SK-N-SH (cell line): ENCODE results near the gene PTGR3. TPM values are rescaled to one million over a fixed set of nuclear protein-coding genes. Genes with fewer than 3 reads are reported as not detected.

Experiments
- CTCF ChIA-PET: fragments of 300-600, 350-600 bp; formaldehyde crosslinking; extraction: SDS; loops from one replicate; lab custom pipeline; 2021; lab: Yijun Ruan, JAX
- POLR2A ChIA-PET: fragments of 350-600 bp; sonication (Branson Sonifier 250); formaldehyde crosslinking; extraction: SDS; loops from one replicate; lab custom pipeline; 2020; ENCODE audit warnings: antibody characterized with exemption, inconsistent platforms; lab: Yijun Ruan, JAX
- DNase-seq: peaks from one replicate; pipeline ENCODE4 v3.0.0; 2012
- H2AFZ ChIP-seq: fragments of 200-600 bp; sonication (generic); 2 replicates; pipeline ENCODE4 v1.8.1; 2016; ENCODE audit warnings: antibody characterized with exemption, mild to moderate bottlenecking, low read depth
- H3F3A ChIP-seq: fragments of 200-600 bp; sonication (generic); replicated peaks from 2 replicates; pipeline ENCODE3; 2016; ENCODE audit warnings: antibody characterized with exemption, mild to moderate bottlenecking; ENCODE audit not compliant: insufficient read depth
- H3K27ac ChIP-seq, 2 experiments: fragments of 200-500 bp in 1 of 2; fragments of 200-600 bp in 1 of 2; sonication (Bioruptor generic) in 1 of 2; sonication (generic), shearing (Covaris generic) in 1 of 2; 2 replicates each; pipeline versions ENCODE4 v1.5.1 to v1.6.1; 2014 to 2016; ENCODE audit warnings: low read depth in 2 of 2, inconsistent platforms in 1 of 2, low read length in 1 of 2, mild to moderate bottlenecking in 1 of 2, mixed read lengths in 1 of 2
- H3K27me3 ChIP-seq: fragments of 200-600 bp; sonication (generic), shearing (Covaris generic); 2 replicates; pipeline ENCODE4 v1.6.1; 2016; ENCODE audit warnings: mixed run types; ENCODE audit not compliant: insufficient read depth
- H3K36me3 ChIP-seq, 2 experiments: fragments of 200-500 bp in 1 of 2; fragments of 200-600 bp in 1 of 2; sonication (Bioruptor generic) in 1 of 2; sonication (generic) in 1 of 2; replicated peaks in 1 of 2; 2 replicates each; pipeline versions ENCODE3 to v1.5.1; 2014 to 2016; ENCODE audit warnings: low read length in 1 of 2, mild to moderate bottlenecking in 1 of 2; ENCODE audit not compliant: insufficient read depth in 2 of 2, control insufficient read depth in 1 of 2
- H3K4me1 ChIP-seq, 2 experiments: fragments of 200-500 bp in 1 of 2; fragments of 200-600 bp in 1 of 2; sonication (Bioruptor generic) in 1 of 2; sonication (generic), shearing (Covaris generic) in 1 of 2; 2 replicates each; pipeline versions ENCODE4 v1.5.1 to v1.6.1; 2014 to 2016; ENCODE audit warnings: low read depth in 1 of 2, low read length in 1 of 2, mixed run types in 1 of 2; ENCODE audit not compliant: insufficient read depth in 2 of 2, control insufficient read depth in 1 of 2
- H3K4me2 ChIP-seq: fragments of 200-600 bp; sonication (generic), shearing (Covaris generic); 2 replicates; pipeline ENCODE4 v1.6.1; 2017; ENCODE audit warnings: mixed run types
- H3K4me3 ChIP-seq, 2 experiments: fragments of 200-500 bp in 1 of 2; fragments of 200-600 bp in 1 of 2; sonication (Bioruptor generic) in 1 of 2; sonication (generic), shearing (Covaris generic) in 1 of 2; 2 replicates each; pipeline versions ENCODE4 v1.5.1 to v1.8.1; 2014 to 2016; ENCODE audit warnings: low read depth in 2 of 2, inconsistent platforms in 1 of 2, low read length in 1 of 2, mild to moderate bottlenecking in 1 of 2, mixed read lengths in 1 of 2, moderate library complexity in 1 of 2
- H3K79me2 ChIP-seq: fragments of 200-600 bp; sonication (generic); 2 replicates; pipeline ENCODE4 v1.8.1; 2017; ENCODE audit warnings: mild to moderate bottlenecking; ENCODE audit not compliant: insufficient read depth
- H3K9ac ChIP-seq: fragments of 200-600 bp; sonication (generic); 2 replicates; pipeline ENCODE4 v1.6.1; 2017; ENCODE audit warnings: mixed run types
- H3K9me2 ChIP-seq: fragments of 200-600 bp; sonication (generic); 2 replicates; pipeline ENCODE4 v1.6.1; 2017; ENCODE audit warnings: mixed run types
- H3K9me3 ChIP-seq: fragments of 200-600 bp; sonication (generic); 2 replicates; pipeline ENCODE4 v1.6.1; 2017; ENCODE audit warnings: mixed run types, mild to moderate bottlenecking, moderate library complexity
- H4K20me1 ChIP-seq: fragments of 200-600 bp; sonication (generic); 2 replicates; pipeline ENCODE4 v1.6.1; 2017; ENCODE audit warnings: mild to moderate bottlenecking, mixed run types; ENCODE audit not compliant: insufficient read depth
- FOSL2 ChIP-seq: IDR thresholded peaks from 2 replicates; pipeline ENCODE4 v1.4.0; 2012; ENCODE audit warnings: low read depth, mild to moderate bottlenecking, moderate library complexity, borderline replicate concordance
- FOXM1 ChIP-seq: IDR thresholded peaks from 2 replicates; pipeline ENCODE4 v1.4.0; 2012; ENCODE audit warnings: low read depth, mild to moderate bottlenecking
- GABPA ChIP-seq: IDR thresholded peaks from 2 replicates; pipeline ENCODE4 v1.4.0; 2012; ENCODE audit warnings: low read depth, mild to moderate bottlenecking
- JUND ChIP-seq: IDR thresholded peaks from 2 replicates; pipeline ENCODE4 v1.4.0; 2012
- POLR2AphosphoS5 ChIP-seq: IDR thresholded peaks from 2 replicates; pipeline ENCODE4 v1.6.1; 2012; ENCODE audit warnings: low read depth, low read length
- RXRA ChIP-seq: IDR thresholded peaks from 2 replicates; pipeline ENCODE4 v1.4.0; 2012; ENCODE audit warnings: low read depth, mild to moderate bottlenecking, borderline replicate concordance
- SIN3A ChIP-seq: IDR thresholded peaks from 2 replicates; pipeline ENCODE4 v1.6.1; 2012; ENCODE audit warnings: low read depth, mild to moderate bottlenecking, low read length, moderate library complexity, borderline replicate concordance
- SMC3 ChIP-seq: IDR thresholded peaks from 2 replicates; pipeline ENCODE4 v1.6.1; 2012; ENCODE audit warnings: low read depth, low read length, improper control_type of control experiment
- TCF12 ChIP-seq: IDR thresholded peaks from 2 replicates; pipeline ENCODE4 v1.4.0; 2012
- TEAD4 ChIP-seq: IDR thresholded peaks from 2 replicates; pipeline ENCODE4 v1.4.0; 2012; ENCODE audit warnings: mild to moderate bottlenecking, borderline replicate concordance; ENCODE audit not compliant: insufficient read depth
- WGBS: methylation state at CpG from one replicate; pipeline ENCODE4 v1.1.6; 2017; ENCODE audit warnings: low lambda C conversion rate; 5-methylcytosine and 5-hydroxymethylcytosine counted together
- polyA plus RNA-seq, 3 experiments: library from polyadenylated mRNA; depleted of rRNA; stranded (reverse); fragments of >200 nt; gene quantifications; 2 replicates each; pipeline ENCODE4 v1.2.3, GENCODE V29; 2012
- TF ChIP-seq, protein P1 (sequence below): fragments of 150-350 bp; IDR thresholded peaks from 2 replicates; pipeline ENCODE4 v1.6.1; 2017; ENCODE audit warnings: antibody characterized with exemption, low read length, low read depth, borderline replicate concordance
- TF ChIP-seq, protein P2 (sequence below): IDR thresholded peaks from 2 replicates; pipeline ENCODE4 v1.4.0; 2012; ENCODE audit warnings: low read depth, borderline replicate concordance
- TF ChIP-seq, protein P3 (sequence below): IDR thresholded peaks from 2 replicates; pipeline ENCODE4 v1.4.0; 2012; ENCODE audit warnings: low read depth

The PTGR3 gene
- polyA plus RNA-seq, 1 of the 3 experiments (the other 2 are of a cell fraction), result 20.7 TPM

- no peak overlapping the region for H2AFZ ChIP-seq
- DNase-seq, result no peak
- H3F3A ChIP-seq, result peaks cover 11% of the 10 kb centered on the region
- H3K4me3 ChIP-seq, result peak overlapping the region in 1 of 2 experiments; percentile 48; a peak in 3 of 4 replicates
- 69% methylated on average over 16 of the region's 16 CpGs for WGBS
- TF ChIP-seq RXRA (no peak), SIN3A (no peak), TEAD4 (no peak), POLR2AphosphoS5 (no peak), FOSL2 (no peak), GABPA (no peak), FOXM1 (no peak), SMC3 (no peak), JUND (no peak), TCF12 (no peak)
- TF ChIP-seq, protein P1, sequence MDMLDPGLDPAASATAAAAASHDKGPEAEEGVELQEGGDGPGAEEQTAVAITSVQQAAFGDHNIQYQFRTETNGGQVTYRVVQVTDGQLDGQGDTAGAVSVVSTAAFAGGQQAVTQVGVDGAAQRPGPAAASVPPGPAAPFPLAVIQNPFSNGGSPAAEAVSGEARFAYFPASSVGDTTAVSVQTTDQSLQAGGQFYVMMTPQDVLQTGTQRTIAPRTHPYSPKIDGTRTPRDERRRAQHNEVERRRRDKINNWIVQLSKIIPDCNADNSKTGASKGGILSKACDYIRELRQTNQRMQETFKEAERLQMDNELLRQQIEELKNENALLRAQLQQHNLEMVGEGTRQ, result no peak
- TF ChIP-seq, protein P2, sequence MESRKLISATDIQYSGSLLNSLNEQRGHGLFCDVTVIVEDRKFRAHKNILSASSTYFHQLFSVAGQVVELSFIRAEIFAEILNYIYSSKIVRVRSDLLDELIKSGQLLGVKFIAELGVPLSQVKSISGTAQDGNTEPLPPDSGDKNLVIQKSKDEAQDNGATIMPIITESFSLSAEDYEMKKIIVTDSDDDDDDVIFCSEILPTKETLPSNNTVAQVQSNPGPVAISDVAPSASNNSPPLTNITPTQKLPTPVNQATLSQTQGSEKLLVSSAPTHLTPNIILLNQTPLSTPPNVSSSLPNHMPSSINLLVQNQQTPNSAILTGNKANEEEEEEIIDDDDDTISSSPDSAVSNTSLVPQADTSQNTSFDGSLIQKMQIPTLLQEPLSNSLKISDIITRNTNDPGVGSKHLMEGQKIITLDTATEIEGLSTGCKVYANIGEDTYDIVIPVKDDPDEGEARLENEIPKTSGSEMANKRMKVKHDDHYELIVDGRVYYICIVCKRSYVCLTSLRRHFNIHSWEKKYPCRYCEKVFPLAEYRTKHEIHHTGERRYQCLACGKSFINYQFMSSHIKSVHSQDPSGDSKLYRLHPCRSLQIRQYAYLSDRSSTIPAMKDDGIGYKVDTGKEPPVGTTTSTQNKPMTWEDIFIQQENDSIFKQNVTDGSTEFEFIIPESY, result no peak
- TF ChIP-seq, protein P3, sequence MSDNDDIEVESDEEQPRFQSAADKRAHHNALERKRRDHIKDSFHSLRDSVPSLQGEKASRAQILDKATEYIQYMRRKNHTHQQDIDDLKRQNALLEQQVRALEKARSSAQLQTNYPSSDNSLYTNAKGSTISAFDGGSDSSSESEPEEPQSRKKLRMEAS, result no peak
- H3K4me1 ChIP-seq, result peaks cover 20 to 57% of the 10 kb centered on the region in 2 experiments
- no peak overlapping the region for H3K27ac ChIP-seq
- peaks cover 66% of the 10 kb centered on the region for H3K79me2 ChIP-seq
- H4K20me1 ChIP-seq, result peaks cover 11% of the 10 kb centered on the region
- H3K9me2 ChIP-seq, result no peaks in the 10 kb centered on the region
- ChIA-PET POLR2A (no interaction called here), CTCF (interaction anchor here (0.7 kb wide), 1 partner anchor 254 kb away, joined by 3 read pairs; no protein-coding TSS in a partner anchor)
- H3K9me3 ChIP-seq, result no peaks in the 10 kb centered on the region
- peaks cover 8 to 11% of the 10 kb centered on the region in 2 experiments for H3K36me3 ChIP-seq
- peak overlapping the region; percentile 37; the same call in 1 of the 2 replicates for H3K9ac ChIP-seq
- H3K27me3 ChIP-seq, result no peaks in the 10 kb centered on the region
- H3K4me2 ChIP-seq, result peak overlapping the region; percentile 83
These were observed 3.3 kb downstream of the PTGR3 start for GRCh38 chr18:75205514-75206132.
